CD4-positive, alpha-beta T cell treated with Interleukin-15 for 4 hours (primary cell): ENCODE measurements around the gene CDH18.

Experiments
- DNase-seq: peaks from one replicate; pipeline ENCODE4 v3.0.0-alpha.2; 2020; ENCODE audit warnings: low spot score

Gene CDH18

GRCh38 chr5:19928562-19929421, 59.2 kb downstream of the CDH18 start:
- no peak for DNase-seq

DNA sequence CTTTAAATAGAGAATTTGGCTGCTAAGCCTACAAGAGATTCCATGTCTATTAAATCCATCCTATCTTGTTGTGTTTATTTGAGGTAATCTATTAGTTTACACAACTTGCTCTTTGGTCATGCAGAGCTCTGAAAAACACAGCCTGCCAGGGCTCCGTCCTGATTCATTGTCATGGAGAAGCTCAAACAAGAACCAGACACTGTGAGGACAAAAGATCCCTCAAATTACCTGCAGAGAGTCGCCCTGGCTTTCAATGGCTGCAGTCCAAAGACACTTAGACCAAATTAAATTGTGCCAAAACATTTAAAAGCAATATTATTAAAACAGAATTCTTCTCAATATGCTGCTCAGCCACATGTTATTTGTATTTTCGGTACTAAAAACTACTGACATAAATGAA, 60.1 kb downstream of the CDH18 start:
- no peak for DNase-seq

DNA sequence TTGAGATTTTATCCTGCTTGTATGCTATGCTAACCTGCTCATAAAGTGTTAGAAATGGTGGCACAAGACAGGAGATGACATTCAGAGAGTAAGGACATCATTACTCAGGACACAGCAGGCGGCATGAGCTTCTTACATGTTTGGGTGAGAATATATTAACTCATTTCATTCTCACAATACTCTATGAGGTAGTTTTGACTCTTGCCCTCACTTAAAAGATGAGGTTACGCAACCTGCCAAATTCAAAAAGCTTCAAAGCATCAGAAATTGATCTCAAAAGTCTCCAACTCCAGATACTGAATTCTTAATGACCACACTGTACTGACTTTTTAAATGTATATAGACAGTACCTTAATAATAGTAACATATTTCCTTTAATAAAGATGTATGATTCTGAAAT, 60.8 kb downstream of the CDH18 start:
- no peak for DNase-seq

GRCh38 chr5:19923742-19924141, 64.3 kb downstream of the CDH18 start:
- DNase-seq = no peak

- DNase-seq = no peak
These were observed 67.2 kb downstream of the CDH18 start for GRCh38 chr5:19920761-19921160.

GRCh38 chr5:19918780-19919179, 69.2 kb downstream of the CDH18 start:
- no peak for DNase-seq

GRCh38 chr5:19917588-19918122, 70.3 kb downstream of the CDH18 start:
- DNase-seq = no peak

GRCh38 chr5:19910136-19910535, 77.9 kb downstream of the CDH18 start:
- no peak for DNase-seq

GRCh38 chr5:19904766-19905165, 83.2 kb downstream of the CDH18 start:
- DNase-seq = no peak

GRCh38 chr5:19903611-19904010, 84.4 kb downstream of the CDH18 start:
- no peak for DNase-seq

GRCh38 chr5:19902316-19902934, 85.6 kb downstream of the CDH18 start:
- DNase-seq = no peak

GRCh38 chr5:19900269-19900668, 87.7 kb downstream of the CDH18 start:
- DNase-seq = no peak

DNA sequence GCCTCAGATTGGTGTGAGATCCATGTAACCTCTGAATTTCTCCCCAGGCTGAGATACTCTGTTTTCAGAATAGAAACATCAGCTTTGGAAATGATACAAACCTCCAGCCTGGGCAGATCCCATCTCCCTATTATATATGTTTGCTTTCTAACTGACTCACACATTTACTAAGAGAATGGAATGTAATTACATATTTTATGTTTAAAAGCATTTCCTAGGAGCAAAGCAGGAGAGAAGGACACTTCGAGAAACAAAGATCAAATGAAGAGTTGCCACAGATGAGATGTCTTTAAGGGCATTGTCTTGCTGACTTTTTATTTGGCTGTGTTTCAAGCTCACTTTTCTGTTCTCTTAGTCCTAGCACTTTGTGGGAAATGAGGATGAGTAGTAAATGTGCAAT, 96.3 kb downstream of the CDH18 start:
- no peak for DNase-seq

GRCh38 chr5:19886123-19886917, 101.7 kb downstream of the CDH18 start:
- DNase-seq = no peak

DNA sequence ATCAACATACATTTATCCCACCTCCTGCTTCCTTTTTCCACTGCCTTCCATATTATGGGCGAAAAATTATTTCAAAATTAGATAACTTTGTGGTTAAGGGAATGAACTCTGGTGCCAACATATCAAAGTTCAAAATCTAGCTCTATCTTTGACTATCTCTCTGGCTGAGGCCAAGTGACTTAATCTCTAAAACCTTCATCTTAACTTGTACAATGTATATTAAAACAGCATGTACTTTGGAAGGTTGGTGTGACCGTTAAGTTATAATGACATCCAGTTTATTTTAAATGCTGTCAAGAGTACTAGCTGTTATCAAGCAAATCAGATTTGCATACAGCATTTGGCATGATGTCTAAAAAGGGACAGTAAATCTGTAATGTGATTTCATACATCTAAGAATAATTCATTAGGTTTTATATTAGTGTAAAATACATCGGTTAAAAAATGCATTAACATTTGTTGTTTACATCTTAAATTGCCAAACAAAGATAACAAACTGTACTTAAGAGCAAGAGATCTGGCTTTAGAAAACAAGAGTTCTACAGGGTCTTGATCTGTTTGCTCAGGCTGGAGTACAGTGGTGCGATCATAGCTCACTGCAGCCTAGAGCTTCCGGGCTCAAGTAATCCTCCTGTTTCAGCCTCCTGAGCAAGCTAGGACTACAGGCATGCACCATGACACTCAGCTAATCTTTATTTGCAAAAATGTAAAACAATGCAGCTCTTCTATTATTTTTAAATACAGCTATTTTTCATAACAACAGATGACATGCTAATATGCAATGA, 102.8 kb downstream of the CDH18 start:
- DNase-seq = no peak

DNA sequence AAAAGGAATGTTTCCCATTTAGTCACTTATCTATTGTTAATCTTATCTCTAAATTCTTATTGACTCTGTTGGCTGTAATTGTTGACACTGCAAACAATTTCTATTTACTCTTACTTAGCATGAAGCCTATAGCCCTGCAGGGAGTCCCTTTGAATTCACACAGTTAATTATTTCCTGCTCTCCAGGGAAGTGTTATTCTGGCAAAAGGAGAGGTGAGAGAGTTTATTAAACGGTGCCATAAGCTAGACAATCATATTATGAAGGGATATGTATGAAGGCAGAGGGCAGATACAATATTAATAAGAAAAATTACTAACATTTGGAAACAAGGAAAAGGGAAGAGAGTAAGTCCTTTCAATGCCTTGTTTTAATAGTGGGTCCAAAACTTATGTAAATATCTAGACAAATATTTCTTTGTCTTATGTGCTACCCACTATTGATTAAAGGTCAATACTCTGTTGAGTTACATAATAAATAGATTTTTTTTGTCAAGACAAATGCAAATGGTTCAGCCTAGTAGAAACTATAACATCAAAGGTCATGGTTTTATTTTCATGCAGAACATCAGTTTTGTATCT, 107.1 kb downstream of the CDH18 start:
- DNase-seq = no peak

DNA sequence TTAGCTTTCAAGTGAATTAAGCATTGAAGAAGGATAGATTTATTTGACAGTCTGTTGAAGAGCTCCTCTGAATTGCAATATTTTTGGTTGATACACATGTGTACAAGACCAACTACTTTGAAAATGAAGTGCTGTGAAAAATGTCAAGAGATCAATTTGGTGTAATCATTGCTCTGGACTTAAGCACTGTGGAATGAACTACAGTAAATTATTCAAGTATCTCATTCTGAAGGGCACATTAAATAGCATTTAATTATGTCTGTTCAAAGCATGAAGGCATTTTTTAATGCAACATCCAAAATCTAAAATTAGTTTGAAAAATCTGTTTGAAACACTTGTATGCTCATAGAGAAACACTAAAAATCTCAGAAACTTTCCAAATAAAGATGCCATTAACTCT, 107.5 kb downstream of the CDH18 start:
- DNase-seq = no peak

- DNase-seq = no peak
These were observed 113.2 kb downstream of the CDH18 start for GRCh38 chr5:19874811-19875210.

DNA sequence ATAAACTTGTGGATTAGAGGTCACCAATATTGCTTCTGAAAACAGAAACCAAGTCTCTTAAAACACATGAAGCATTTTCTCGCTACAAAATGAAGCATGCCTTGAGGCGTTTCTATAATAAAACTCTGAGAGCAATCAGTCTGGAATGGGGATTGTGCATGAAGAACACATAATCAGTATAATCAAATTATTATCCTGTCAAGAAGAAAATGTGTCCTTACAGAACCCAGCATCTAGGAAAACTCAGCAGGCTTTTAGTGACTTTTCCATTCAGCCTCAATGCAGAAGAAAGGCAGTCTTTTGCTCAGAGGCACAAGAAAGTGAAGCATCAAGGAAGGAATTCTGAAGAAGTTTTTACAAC, 121.9 kb downstream of the CDH18 start:
- DNase-seq = no peak

DNA sequence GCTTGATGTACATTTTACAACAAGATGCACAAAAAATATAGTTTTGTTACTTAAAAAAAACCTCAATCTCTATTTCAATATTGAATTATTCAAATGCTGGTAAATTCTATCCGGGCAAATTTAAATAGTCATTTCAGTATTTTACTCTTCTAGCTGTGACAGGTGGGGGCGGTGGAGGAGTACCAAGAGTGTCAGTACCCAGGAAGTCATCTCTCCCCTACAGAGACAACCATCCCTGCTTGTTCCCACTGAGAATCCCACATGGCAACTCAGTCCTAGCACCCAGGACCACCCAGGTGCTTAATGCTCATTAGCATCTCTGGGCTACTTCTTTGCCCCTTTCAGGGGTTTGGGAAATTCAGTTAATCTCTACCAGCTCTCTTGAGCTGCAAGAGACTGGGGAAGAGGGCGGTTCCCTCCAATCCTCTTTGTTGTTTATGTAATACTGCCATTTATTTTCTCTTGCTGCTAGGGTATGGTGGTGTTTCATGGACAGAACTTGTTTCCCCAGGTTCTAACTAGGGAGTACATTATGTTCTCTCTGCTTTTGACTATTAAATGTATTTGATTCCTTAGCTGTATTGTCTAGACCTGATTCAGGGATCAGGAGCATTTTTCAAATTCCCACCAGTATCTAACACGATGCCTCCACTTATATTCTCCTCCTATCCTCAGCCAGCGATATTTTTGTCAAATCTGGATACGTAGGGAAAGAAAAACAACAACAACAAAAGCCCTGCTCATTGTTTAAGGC, 122.5 kb downstream of the CDH18 start:
- DNase-seq = no peak

DNA sequence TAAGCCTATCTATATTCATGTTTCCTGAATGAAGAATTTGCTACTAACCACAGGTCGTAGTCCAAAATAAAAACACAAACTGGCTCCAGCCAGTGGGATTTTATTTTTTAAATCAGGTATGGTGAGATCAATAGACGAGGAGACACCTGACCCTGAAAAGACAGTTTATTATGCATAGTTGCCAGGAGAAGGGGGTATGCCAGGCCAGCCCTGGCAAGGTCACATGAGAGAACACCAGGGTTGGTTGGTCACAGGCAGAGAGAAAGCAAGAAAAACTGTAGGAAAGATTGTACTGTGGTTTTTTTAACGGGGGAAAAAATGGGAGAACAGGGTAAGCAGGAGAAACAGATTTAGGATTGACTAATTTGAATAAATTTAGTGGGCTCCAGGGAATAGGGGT, 125.3 kb downstream of the CDH18 start:
- DNase-seq = no peak
